Left hindlimb (tissue), 1 donor: ENCODE data around the gene PTPRR.

Experiments used
- DNase-seq: peaks from one replicate; pipeline ENCODE4 v3.0.0-alpha.2; 2018

PTPRR gene

GRCh38 chr12:70787612-70788011, 132.9 kb downstream of the PTPRR start:
- no peak for DNase-seq

DNA sequence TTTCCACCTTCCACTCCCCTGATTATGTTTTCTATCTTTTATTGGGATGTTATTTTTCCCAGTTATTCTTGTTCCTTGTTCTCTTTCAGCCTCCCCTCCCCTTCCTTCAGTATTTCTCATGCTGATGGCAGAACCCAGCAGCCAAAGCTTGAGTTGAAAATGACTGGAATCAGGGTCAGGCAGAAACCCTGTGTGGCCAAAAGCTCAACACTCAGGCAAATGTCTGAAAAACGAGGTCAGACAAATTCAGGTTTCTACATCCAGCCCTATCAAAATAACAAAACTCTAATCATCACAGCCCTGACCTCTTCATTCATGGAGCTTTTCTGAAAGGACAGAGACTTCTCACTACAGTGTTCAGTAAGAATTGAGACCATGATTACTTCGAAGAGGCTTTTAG, 134.6 kb downstream of the PTPRR start:
- DNase-seq = no peak

- peak; percentile 27 for DNase-seq
Measured at GRCh38 chr12:70784042-70784668, 136.4 kb downstream of the PTPRR start.

DNA sequence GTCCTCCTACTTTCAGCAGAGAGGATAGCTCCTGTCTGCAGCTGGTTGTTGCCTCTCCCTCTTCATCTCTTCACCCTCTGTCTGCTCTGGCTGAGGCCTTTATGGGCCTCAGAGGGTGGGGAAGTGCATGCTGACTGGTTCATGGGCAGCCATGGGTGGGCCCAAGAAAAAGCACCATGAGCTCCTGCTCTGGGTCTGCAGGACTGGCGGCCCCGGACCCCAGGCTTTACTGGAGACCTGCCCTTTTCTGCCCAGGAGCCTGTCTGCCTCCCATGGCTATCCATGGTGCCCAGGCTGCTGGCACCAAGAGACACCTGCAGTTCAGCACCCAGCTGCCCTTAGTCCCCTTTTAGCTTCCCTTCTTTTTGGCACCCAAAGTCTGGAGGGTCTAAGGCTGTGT, 137.1 kb downstream of the PTPRR start:
- no peak for DNase-seq

DNA sequence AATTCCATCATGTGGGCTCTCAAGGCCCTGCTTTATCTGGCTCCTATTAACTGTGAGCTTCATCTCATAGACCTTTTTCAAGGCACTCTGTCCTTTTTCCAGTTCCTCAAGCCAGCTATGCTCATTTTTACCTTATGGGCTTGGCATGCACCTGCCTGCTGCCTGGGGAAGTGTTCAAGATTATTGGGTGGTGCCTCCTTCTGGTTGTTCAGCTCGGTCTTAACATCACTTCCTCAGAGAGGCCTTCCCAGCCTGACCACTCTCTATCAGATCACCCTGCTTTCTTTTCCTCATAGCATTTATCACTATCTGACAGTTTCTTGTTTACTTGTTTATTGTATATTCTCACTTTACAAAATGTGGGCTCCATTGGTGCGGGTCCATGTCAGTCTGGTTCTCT, 141.3 kb downstream of the PTPRR start:
- DNase-seq = no peak

GRCh38 chr12:70774055-70774454, 146.5 kb downstream of the PTPRR start:
- DNase-seq = no peak

- DNase-seq = no peak
Measured at GRCh38 chr12:70772836-70773235, 147.7 kb downstream of the PTPRR start.

- DNase-seq = no peak
Measured at GRCh38 chr12:70771581-70771980, 149.0 kb downstream of the PTPRR start.

- DNase-seq = no peak
Measured at GRCh38 chr12:70763666-70764065, 156.9 kb downstream of the PTPRR start.

DNA sequence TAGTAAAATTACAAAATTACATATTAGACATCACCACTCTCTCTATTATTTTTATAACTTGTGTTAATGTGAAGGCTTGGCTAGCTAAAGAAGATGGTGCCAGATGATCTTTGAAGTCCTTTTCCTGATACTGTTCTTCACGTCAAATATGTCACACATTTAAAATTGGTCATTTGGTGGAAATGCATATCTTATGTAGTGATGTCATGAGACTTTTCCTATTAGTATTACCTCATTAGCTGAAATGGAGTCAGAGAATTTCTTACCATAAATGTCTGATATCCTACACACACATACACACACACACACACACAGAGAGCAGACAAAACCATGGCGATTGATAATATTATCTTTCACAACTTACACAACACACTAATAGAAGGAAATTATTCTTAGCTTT, 158.5 kb downstream of the PTPRR start:
- DNase-seq = no peak

GRCh38 chr12:70759161-70759918, 161.2 kb downstream of the PTPRR start:
- no peak for DNase-seq

DNA sequence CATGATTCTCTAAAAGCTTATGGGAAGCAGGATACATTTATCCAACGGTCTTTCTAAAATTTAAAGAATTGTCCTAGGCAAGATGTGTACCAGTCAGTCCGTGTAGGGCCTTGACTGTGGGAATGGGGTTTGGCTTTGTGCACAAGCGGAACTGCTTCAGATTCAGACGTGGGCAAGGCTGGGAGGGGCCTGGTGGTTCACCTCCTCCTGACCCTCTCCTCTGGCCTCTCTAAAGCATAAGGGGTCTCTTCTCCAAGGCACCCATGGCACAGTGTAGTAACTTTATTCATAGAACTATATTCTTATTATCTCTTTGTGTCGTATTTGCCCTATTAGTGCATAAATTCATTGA, 162.1 kb downstream of the PTPRR start:
- no peak for DNase-seq

DNA sequence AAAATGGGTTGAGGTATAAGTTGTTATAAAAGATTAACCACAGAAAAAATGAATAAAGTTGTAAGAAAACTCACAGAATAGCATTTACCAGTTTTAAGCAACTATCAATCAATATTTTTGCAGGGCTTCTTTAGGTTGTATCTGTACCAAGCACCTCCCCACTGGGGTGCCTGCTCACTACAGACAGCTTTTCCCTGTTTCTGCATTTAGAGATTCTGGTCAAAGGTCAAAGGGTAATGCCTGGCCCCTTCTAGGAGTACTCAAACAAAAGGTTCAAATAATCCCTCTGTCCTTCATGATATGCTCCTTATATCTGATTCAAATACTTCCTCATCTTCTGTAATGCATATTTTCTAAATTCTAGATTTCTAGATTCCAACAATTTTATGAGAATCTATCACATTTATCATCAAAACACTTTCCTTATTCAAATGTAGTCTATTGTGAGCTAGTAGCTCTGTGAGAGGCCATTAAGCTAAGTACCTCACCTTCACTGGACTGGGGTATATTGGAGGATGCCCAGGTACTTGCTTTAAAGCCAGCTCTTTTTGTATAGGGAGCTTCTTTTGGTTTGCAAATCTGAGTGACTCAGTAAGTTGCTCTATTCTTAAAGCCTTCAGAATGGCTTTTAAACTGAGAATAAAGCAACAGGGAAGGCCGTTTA, 162.6 kb downstream of the PTPRR start:
- DNase-seq = no peak

- no peak for DNase-seq
Measured at GRCh38 chr12:70756791-70757190, 163.7 kb downstream of the PTPRR start.

GRCh38 chr12:70756118-70756517, 164.4 kb downstream of the PTPRR start:
- DNase-seq = no peak

GRCh38 chr12:70754330-70754741, 166.2 kb downstream of the PTPRR start:
- no peak for DNase-seq

- DNase-seq = no peak
Measured at GRCh38 chr12:70752327-70752726, 168.2 kb downstream of the PTPRR start.

DNA sequence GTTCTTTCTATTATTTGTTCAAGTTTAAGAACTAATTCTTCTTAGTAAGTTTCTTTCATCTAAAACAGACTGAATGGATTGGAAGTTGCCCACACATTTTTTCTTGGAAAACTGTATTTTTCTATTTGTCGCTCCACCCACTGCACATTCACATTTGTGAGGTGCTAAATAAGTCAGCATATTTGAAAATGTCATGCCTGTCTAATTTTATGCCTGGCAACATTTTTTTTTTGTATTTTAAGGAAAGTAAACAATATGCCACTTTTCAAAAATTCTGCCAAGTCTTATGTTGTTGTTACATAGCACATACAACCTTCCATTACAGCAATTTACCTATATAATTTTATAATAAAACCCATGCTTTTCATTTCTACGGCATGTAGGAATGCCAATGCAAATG, 170.6 kb downstream of the PTPRR start:
- no peak for DNase-seq

- DNase-seq = no peak
Measured at GRCh38 chr12:70748809-70749208, 171.7 kb downstream of the PTPRR start.

GRCh38 chr12:70747445-70748260, 172.9 kb downstream of the PTPRR start:
- DNase-seq = no peak

DNA sequence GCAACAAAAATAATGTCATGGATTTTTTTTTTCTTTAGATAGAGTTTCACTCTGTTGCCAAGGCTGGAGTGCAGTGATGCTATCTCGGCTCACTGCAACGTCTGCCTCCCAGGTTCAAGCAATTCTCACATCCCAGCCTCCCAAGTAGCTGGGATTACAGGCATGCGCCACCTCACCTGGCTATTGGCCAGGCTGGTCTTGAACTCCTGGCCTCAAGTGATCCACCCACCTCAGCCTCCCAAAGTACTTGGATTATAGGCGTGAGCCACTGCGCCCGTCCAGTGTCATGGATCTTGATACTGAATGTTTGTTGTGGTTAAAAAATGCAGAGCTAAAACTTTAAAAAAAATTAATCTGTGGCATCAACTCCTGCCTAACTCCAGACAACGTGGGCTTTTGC, 175.5 kb downstream of the PTPRR start:
- DNase-seq = no peak

GRCh38 chr12:70744178-70744577, 176.4 kb downstream of the PTPRR start:
- DNase-seq = no peak

DNA sequence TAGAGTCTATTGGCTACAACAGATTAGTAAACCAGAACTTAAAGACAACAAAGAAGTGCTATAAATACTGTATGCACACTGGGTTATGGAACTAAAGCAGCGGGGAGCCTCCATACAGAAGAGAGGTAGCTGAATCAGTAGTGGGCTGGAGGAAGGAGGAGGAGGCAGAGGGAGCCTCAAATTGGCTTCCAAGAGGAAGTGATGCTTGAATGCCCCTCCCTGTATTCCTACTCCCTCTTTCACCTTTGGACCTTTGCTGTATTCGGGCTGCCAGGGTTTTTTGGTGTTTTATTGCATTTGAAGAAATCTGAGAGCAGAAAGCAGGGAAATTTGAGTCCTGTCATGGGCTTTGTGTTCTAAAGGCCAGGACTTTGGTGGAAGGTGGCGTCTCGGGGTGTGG, 179.3 kb downstream of the PTPRR start:
- no peak for DNase-seq
